ENCODE data around the gene GYS1. TPM values are rescaled to one million over a fixed set of nuclear protein-coding genes. Genes with fewer than 3 reads are reported as not detected.

The GYS1 gene
- total and polyA plus RNA-seq, 2 experiments from 2014 or later = 15.9 to 28.9 TPM

DNA sequence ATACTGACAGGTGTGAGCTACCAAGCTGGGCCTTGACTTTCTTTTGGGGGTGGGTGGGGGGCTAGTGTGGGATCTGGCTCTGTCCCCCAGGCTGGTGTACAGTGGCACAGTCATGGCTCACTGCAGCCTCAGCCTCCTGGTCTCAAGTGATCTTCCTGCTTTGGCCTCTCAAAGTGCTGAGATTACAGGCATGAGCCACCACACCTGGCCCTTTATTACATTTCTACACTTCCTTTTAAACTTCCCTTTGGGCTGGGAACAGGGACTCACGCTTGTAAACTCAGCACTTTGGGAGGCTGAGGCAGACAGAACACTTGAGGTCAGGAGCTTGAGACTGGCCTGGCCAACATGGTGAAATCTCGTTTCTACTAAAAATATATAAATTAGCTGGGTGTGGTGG lies 16.0 kb downstream of the GYS1 start (continued):
- TF ChIP-seq, protein P1, sequence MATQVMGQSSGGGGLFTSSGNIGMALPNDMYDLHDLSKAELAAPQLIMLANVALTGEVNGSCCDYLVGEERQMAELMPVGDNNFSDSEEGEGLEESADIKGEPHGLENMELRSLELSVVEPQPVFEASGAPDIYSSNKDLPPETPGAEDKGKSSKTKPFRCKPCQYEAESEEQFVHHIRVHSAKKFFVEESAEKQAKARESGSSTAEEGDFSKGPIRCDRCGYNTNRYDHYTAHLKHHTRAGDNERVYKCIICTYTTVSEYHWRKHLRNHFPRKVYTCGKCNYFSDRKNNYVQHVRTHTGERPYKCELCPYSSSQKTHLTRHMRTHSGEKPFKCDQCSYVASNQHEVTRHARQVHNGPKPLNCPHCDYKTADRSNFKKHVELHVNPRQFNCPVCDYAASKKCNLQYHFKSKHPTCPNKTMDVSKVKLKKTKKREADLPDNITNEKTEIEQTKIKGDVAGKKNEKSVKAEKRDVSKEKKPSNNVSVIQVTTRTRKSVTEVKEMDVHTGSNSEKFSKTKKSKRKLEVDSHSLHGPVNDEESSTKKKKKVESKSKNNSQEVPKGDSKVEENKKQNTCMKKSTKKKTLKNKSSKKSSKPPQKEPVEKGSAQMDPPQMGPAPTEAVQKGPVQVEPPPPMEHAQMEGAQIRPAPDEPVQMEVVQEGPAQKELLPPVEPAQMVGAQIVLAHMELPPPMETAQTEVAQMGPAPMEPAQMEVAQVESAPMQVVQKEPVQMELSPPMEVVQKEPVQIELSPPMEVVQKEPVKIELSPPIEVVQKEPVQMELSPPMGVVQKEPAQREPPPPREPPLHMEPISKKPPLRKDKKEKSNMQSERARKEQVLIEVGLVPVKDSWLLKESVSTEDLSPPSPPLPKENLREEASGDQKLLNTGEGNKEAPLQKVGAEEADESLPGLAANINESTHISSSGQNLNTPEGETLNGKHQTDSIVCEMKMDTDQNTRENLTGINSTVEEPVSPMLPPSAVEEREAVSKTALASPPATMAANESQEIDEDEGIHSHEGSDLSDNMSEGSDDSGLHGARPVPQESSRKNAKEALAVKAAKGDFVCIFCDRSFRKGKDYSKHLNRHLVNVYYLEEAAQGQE (IDR thresholded peaks at IDR 0.05; ENCODE audit: unreplicated experiment) = no peak
- TF ChIP-seq EZH2 (IDR thresholded peaks at IDR 0.05; ENCODE audit: low read depth, unreplicated experiment) = no peak
- TF ChIP-seq ZNF331 (CRISPR knock-in tag; IDR thresholded peaks at IDR 0.05; ENCODE audit: low read depth) = no peak

DNA sequence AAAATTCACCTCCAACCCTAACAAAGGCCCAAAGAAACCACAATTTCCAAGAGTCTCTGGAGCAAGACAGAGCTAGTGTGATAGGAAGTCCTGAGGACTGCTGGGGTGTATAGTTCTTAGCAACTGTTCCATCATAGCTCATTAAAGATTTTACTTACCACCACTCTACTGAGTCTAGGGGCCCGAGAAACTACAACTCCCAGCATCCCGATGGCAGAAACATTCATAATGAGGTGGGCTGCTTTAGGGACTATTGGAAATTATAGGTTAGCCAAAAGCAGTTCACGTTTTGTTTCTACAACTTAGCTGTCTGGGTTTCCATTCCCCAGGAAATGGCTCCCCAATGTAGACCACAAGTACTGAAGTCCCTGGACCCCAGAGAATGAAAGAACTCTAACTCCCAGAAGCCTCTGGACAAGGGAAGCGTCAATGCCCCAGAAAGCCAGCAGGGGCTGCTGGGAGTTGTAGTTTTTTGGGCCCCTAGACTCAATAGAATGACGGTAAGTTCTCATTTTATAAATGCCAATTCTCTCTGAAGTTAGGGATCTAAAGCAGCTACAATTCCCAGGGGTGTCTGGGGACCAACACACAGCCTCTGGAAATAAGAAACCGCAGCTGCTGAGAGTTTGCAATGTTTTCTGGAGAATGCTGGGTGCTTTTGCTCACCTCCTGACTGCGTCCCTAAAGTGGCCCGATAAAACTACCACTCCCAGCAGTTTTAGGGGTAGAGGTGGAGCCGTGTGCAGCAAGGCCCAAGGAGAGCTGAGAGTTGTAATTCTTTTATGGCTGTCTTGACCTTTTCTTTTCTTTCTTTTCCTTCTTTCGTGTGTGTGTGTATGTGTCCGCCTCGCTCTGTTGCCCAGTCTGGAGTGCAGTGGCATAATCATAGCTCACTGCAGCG lies 16.9 kb downstream of the GYS1 start:
- Mint-ChIP-seq H3K27me3 (ENCODE audit: insufficient read depth, low read depth, poor library complexity) (peaks cover 7% of the 10 kb centered on the region), H3K9me3 (no peaks in the 10 kb centered on the region), H3K27ac (peak overlapping the region; percentile 44; the same call in 1 of the 2 replicates), H3K4me3 (no peak overlapping the region), H3K4me1 (no peaks in the 10 kb centered on the region; the same call in 2 of the 3 replicates), H3K36me3 (ENCODE audit: low read depth) (peaks cover 32% of the 10 kb centered on the region)
- H4K20me1 ChIP-seq (replicated peaks; ENCODE audit: insufficient read depth) = 0 out of 2 replicates have a peak, but pooled peaks cover 4% of the 10 kb centered on the region
- peaks cover 5% of the 10 kb centered on the region; the same call in 1 of the 2 replicates for H3F3A ChIP-seq (replicated peaks; ENCODE audit: low read depth)
- H3K27ac ChIP-seq (ENCODE audit: low read depth) = no peak overlapping the region
- H2AFZ ChIP-seq = no peak overlapping the region
- H3K4me1 ChIP-seq (ENCODE audit: insufficient read depth) = no peaks in the 10 kb centered on the region
- H3K27me3 ChIP-seq (ENCODE audit: insufficient read depth) = no peaks in the 10 kb centered on the region
- ATAC-seq = peak; percentile 94
- H3K79me2 ChIP-seq (replicated peaks; ENCODE audit: insufficient read depth) = no peaks in the 10 kb centered on the region
- peak; percentile 93 for DNase-seq (ENCODE audit: low spot score)
- no peak overlapping the region for H3K4me2 ChIP-seq
- TF ChIP-seq POLR2AphosphoS5 (IDR thresholded peaks at IDR 0.05; ENCODE audit: low read depth) = no peak
- no peak for TF ChIP-seq ZNF114 (CRISPR knock-in tag; IDR thresholded peaks at IDR 0.05)
- TF ChIP-seq, protein P1 (IDR thresholded peaks at IDR 0.05; ENCODE audit: unreplicated experiment) = no peak
- TF ChIP-seq, protein P2, sequence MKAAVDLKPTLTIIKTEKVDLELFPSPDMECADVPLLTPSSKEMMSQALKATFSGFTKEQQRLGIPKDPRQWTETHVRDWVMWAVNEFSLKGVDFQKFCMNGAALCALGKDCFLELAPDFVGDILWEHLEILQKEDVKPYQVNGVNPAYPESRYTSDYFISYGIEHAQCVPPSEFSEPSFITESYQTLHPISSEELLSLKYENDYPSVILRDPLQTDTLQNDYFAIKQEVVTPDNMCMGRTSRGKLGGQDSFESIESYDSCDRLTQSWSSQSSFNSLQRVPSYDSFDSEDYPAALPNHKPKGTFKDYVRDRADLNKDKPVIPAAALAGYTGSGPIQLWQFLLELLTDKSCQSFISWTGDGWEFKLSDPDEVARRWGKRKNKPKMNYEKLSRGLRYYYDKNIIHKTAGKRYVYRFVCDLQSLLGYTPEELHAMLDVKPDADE (IDR thresholded peaks at IDR 0.05) = peak; percentile 99
- TF ChIP-seq, protein P3, sequence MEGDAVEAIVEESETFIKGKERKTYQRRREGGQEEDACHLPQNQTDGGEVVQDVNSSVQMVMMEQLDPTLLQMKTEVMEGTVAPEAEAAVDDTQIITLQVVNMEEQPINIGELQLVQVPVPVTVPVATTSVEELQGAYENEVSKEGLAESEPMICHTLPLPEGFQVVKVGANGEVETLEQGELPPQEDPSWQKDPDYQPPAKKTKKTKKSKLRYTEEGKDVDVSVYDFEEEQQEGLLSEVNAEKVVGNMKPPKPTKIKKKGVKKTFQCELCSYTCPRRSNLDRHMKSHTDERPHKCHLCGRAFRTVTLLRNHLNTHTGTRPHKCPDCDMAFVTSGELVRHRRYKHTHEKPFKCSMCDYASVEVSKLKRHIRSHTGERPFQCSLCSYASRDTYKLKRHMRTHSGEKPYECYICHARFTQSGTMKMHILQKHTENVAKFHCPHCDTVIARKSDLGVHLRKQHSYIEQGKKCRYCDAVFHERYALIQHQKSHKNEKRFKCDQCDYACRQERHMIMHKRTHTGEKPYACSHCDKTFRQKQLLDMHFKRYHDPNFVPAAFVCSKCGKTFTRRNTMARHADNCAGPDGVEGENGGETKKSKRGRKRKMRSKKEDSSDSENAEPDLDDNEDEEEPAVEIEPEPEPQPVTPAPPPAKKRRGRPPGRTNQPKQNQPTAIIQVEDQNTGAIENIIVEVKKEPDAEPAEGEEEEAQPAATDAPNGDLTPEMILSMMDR (conservative IDR thresholded peaks at IDR 0.05; ENCODE audit: low read depth in 2 of 2) = no peak
- TF ChIP-seq ZNF331 (CRISPR knock-in tag; IDR thresholded peaks at IDR 0.05; ENCODE audit: low read depth) = no peak
- TF ChIP-seq CREB1 (CRISPR knock-in tag; IDR thresholded peaks at IDR 0.05; ENCODE audit: low read depth) = peak; percentile 89
- TF ChIP-seq STAT1 (IDR thresholded peaks at IDR 0.05; ENCODE audit: unreplicated experiment) = no peak
- TF ChIP-seq NANOG (IDR thresholded peaks at IDR 0.05; ENCODE audit: borderline replicate concordance) = no peak
- H3K9me2 ChIP-seq (ENCODE audit: insufficient read depth) = no peaks in the 10 kb centered on the region
- H3K36me3 ChIP-seq (ENCODE audit: insufficient read depth) = peaks cover 4% of the 10 kb centered on the region; the same call in 1 of the 2 replicates
- no peak overlapping the region for H3K4me3 ChIP-seq
